SK-N-MC (cell line): ENCODE results near the gene NAT16.
"Not testable (repeated sequence)": the region's sequence is repeated elsewhere in the genome, so short reads cannot be mapped to it uniquely, and the experiment has no call there.

Experiments
- DNase-seq: peaks from one replicate; pipeline ENCODE4 v3.0.0-alpha.2; 2011; ENCODE audit warnings: low read depth, low spot score
- H3K27ac ChIP-seq: fragments of 200-600 bp; sonication (generic); 2 replicates; pipeline ENCODE4 v1.5.1; 2016; ENCODE audit warnings: mixed run types
- H3K36me3 ChIP-seq: fragments of 200-600 bp; sonication (generic); 2 replicates; pipeline ENCODE4 v1.6.1; 2017; ENCODE audit warnings: antibody characterized with exemption, low read length, mixed read lengths; ENCODE audit not compliant: insufficient read depth
- H3K4me3 ChIP-seq: fragments of 200-600 bp; sonication (generic); 2 replicates; pipeline ENCODE4 v1.5.1; 2016
- H3K9ac ChIP-seq: fragments of 200-600 bp; sonication (generic); 2 replicates; pipeline ENCODE4 v1.8.0; 2017; ENCODE audit warnings: mixed run types, mixed read lengths; ENCODE audit not compliant: insufficient read length
- H3K9me3 ChIP-seq: fragments of 200-600 bp; sonication (generic); 2 replicates; pipeline ENCODE4 v1.6.1; 2017; ENCODE audit warnings: low read depth, mild to moderate bottlenecking, antibody characterized with exemption, low read length, moderate library complexity, mixed read lengths
- EZH2 ChIP-seq: fragments of 200-600 bp; sonication (generic); IDR thresholded peaks from one replicate; pipeline ENCODE4 v1.6.1; 2017; ENCODE audit warnings: antibody characterized with exemption
- FOXP2 ChIP-seq: optimal IDR thresholded peaks from 2 replicates; pipeline ENCODE3; 2011; ENCODE audit warnings: mild to moderate bottlenecking, moderate library complexity; ENCODE audit not compliant: insufficient read depth; ENCODE audit errors: extremely low read length, control extremely low read depth
- POLR2AphosphoS5 ChIP-seq: IDR thresholded peaks from 2 replicates; pipeline ENCODE4 v1.6.1; 2012; ENCODE audit warnings: mild to moderate bottlenecking, low read depth, low read length, borderline replicate concordance

NAT16 gene

DNA sequence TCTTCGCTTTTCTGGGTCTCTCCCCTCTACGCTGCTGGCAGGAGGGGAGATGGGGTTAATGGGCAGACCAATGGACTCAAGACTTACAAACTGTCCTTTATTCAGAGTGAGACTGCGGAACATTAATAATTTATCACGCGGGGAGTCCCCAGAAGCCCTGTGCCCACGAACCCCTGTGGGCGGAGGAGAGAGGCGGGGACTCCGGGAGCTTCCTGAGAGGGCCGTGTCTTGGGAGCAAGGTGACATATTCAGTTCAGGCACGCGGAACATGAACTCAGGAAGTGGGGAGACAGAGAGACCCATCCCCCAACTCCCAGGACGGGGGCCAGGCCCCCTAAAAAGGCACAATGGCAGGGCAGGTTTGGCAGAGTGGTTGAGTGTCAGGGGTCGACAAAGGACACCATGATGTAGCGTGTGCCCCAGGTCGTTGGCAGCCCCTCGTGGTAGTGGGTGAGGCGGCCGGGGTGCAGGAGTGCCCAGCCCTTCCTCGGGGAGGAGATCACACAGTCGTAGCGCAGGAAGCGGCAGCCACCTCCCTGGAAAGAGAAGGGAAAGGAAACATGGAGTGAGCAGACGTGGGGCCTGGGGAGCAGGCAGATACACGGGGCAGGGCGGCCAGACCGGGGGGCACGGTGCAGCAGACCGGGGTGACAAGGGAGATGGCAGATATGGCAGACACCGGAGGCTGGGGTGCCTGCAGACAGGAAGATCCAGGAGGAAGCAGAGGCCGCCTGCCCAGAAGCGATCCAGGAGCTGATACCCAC is 26.0 kb upstream of the NAT16 start:
- Histone ChIP-seq H3K36me3 (peaks cover 4% of the 10 kb centered on the region; the same call in 1 of the 2 replicates), H3K9me3 (no peaks in the 10 kb centered on the region), H3K4me3 (no peak overlapping the region), H3K27ac (no peak overlapping the region), H3K9ac (no peak overlapping the region)
- TF ChIP-seq POLR2AphosphoS5: no peak
- TF ChIP-seq FOXP2: no peak
- no peak for TF ChIP-seq EZH2
- DNase-seq: no peak

DNA sequence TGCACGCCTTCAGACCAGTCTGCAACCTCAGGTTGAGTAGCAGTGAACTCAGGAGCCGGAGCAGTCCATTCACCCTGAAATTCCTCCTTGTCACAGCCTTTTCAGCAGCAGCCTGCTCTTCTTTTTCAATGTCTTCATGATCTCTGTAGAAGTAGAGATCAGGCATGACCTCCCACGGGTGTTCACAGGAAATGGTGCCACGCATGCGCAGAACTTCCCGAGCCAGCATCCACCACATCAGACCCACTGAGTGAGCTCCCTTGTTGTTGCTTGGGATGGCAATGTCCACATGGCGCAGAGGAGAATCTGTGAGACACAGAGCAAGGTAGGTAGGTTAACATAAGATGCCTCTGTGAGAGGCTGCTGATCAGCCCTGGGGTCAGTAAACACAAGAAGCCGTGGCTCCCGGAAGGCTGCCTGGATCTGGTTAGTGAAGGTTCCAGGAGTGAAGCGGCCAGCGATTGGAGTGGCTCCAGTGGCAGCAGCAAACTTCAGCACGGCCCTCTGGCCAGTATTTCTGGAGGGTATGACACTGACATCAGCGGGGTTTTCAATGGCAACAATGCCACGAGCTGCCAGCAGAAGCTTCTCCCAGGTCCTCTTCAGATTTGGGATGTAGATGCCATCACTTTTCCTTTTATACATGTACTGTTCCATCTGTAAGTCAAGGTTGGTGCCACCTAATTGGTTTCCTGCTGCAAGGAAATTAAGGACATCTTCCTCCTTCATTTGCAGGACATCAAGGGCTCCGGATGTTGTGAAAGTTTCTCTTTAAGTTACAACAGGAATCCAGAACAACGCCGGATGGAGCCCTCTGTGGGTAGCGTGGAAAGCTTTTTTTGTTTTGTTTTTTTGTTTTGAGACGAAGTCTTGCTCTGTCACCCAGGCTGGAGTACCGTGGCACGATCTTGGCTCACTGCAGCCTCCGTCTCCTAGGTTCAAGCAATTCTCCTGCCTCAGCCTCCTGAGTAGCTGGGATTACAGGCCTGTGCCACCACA is 23.9 kb upstream of the NAT16 start:
- DNase-seq, H3K4me3 ChIP-seq, H3K27ac ChIP-seq, H3K9ac ChIP-seq, H3K36me3 ChIP-seq, H3K9me3 ChIP-seq: not testable (repeated sequence)

DNA sequence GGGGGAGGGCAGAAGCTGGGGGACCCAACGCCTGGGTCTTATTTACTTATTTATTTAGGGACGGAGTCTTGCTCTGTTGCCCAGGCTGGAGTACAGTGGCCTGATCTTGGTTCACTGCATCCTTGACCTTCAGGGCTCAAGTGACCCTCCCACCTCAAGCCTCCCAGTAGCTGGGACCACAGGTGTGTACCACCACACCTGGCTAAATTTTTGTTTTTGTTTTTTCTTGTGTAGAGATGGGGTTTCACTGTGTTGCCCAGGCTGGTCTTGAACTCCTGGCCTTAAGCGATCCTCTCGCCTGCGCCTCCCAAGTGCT is 22.5 kb upstream of the NAT16 start:
- Histone ChIP-seq H3K9me3 (no peaks in the 10 kb centered on the region), H3K9ac (no peak overlapping the region), H3K27ac (no peak overlapping the region), H3K36me3 (no peaks in the 10 kb centered on the region), H3K4me3 (no peak overlapping the region)
- no peak for TF ChIP-seq FOXP2
- TF ChIP-seq POLR2AphosphoS5: no peak
- no peak for TF ChIP-seq EZH2
- no peak for DNase-seq

DNA sequence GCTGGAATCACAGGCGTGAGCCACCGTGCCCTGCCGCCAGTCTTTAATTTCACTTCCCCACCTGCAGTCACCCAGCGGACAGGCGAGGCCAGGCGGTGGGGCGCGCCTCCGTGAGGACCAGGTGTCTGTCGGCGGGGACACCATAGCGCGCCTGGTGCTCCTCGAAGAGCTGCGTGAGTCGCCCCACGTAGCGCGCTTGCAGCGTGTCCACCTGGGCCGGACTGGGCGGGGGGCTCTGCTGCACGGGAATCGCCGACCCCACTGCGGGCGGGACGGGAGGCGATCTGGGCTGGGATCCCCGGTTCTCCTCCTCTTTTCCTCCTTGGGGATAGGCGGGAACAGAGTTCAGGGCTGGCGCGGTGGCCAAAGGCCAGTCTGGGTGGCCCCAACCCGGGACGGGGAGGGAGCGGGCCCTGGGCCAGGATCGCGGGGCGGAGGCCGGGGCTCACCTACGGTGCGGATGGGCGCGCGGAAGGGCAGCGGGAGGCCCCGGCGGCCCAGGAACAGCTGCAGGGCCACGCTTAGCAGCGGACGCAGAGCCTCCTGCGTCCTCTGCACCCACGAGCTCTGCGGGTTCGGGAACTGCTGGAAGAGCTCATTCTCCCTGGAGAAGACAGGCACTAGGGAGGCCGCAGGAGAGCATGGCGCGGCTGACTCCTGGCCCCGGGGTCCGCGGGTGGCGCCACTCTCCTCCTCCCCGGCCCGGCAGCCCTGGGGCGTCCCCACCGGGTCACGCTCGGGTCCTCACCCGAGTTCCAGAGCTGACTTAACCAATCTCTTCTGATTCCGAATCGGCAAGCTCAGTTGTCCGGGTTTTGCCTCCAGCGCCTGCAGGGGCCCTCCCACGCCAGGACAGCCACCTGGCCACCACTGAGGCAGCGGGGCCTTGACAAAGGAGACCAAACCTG is 21.9 kb upstream of the NAT16 start:
- Histone ChIP-seq H3K9ac (no peak overlapping the region), H3K9me3 (no peaks in the 10 kb centered on the region), H3K27ac (no peak overlapping the region), H3K36me3 (no peaks in the 10 kb centered on the region), H3K4me3 (no peak overlapping the region)
- no peak for DNase-seq
- no peak for TF ChIP-seq POLR2AphosphoS5
- TF ChIP-seq FOXP2: no peak
- no peak for TF ChIP-seq EZH2

DNA sequence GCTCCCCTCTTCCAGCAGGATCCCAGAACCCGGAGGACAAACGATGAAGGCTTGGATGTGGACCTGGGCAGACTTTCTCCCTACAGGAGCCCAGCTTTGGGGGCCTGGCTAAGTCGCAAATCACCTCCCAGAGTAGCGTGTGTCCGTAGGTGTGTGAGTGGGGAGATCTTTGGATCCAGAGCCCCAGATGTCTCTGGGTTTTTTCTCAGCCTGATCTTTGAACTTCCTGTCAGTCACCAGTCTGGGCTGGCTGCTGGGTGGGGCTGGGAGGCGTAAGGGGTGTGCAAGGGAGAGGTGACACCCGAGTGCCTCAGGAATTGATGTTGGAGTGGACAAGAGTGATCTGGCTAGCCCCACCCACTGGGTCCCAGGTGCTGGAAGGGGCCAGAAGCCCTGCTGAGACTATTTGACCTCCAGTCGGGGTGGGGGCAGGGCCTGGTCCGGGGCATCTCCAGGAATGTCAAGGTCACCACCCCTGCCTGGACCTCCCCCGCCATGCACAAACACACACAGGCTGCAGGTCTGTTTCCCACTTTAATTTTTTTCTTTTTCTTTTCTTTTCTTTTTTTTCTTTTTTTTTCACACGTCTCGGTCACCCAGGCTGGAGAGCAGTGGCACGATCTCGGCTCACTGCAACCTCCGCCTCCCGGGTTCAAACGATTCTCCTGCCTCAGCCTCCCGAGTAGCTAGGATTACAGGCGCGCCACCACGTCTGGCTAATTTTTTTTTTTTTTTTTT is 20.9 kb upstream of the NAT16 start, which contains the start of gene MOGAT3:
Gene MOGAT3 (minus strand): TSS at position 175 of the 738 bp plus-strand sequence. CDS start 182 bp downstream, outside the sequence.
- Histone ChIP-seq H3K4me3 (no peak within 1 kb of the TSS), H3K9me3 (no peaks in the 10 kb centered on the region), H3K9ac (no peak within 1 kb of the TSS), H3K36me3 (no peaks in the 10 kb centered on the region), H3K27ac (no peak within 1 kb of the TSS)
- TF ChIP-seq POLR2AphosphoS5 (no peak), EZH2 (no peak), FOXP2 (no peak)
- no peak for DNase-seq

DNA sequence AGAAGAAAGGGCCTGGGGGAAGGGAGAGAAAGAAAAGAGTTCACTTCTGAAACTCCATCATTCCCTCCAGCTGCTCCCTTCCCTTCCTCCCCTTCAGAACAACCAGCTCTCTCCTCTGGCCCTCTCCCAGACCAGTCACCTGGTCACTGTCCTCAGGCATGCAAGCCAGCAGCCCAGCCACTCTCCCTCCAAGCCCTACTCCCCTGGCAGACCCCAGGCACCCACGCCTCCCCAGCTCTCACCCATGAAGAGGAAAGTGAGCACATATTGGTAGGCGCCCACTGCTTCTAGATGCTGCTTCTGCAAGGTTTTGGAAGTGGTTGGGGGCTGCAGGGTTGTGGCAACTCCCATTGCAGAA is 20.4 kb upstream of the NAT16 start:
- H3K27ac ChIP-seq: no peak overlapping the region
- no peaks in the 10 kb centered on the region for H3K9me3 ChIP-seq
- no peak for DNase-seq
- no peak overlapping the region for H3K9ac ChIP-seq
- H3K4me3 ChIP-seq: no peak overlapping the region
- TF ChIP-seq EZH2: no peak
- no peak for TF ChIP-seq FOXP2
- TF ChIP-seq POLR2AphosphoS5: no peak
- H3K36me3 ChIP-seq: no peaks in the 10 kb centered on the region

DNA sequence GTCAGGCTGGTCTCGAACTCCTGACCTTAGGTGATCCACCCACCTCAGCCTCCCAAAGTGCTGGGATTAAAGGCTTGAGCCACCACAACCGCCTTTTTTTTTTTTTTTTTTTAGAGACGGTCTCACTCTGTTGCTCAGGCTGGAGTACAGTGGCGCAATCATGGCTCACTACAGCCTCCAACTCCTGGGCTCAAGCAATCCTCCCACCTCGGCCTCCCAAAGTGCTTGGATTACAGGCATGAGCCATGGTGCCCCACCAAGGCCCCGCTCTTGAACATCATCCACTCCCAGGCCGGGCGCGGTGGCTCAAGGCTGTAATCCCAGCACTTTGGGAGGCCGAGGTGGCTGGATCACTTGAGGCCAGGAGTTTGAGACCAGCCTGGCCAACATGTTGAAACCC is 19.4 kb upstream of the NAT16 start:
- H3K36me3 ChIP-seq, DNase-seq, H3K9ac ChIP-seq, H3K4me3 ChIP-seq, H3K9me3 ChIP-seq, H3K27ac ChIP-seq: not testable (repeated sequence)

DNA sequence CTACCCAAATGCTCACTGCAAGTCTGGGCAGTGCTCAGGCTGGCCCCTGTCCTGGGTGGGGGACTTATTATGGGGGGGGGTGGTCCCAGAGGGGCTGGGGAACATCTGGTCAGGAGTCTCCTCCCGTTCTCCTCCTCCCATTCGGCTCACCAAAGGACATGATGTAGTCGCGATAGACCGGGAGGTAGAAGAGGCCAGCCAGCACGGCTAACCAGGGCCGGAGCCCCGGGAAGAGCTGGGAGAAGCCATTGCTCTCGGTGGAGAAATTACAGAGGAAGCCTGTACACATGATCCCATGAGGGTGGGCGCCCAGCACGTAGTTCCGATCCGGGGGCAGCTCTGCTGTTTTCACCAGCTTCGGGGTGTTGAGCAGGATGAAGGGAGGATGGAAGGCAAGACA is 18.4 kb upstream of the NAT16 start:
- Histone ChIP-seq H3K27ac (no peak overlapping the region), H3K9me3 (no peaks in the 10 kb centered on the region), H3K36me3 (no peaks in the 10 kb centered on the region), H3K4me3 (no peak overlapping the region), H3K9ac (no peak overlapping the region)
- no peak for DNase-seq
- TF ChIP-seq FOXP2 (no peak), EZH2 (no peak), POLR2AphosphoS5 (no peak)

DNA sequence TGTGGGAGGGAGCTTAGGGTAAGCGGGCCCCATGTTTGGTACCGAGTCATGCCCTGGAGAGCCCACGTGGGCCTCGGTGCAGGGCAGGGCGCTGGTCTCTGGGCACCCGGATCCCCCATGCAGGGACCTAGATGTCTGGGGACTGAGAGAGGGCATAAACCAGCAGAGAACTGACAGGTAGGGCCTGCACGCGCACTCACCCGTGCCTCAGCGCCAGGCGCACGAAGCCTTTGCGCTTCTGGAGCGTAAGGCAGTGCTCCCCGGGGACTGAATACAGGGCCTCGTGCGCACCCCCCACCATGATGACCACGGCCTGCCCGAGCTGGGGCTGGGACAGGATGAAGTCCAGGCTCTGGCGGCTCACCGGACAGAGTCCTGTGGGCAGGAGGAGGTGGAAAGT is 17.9 kb upstream of the NAT16 start:
- no peak for DNase-seq
- H3K4me3 ChIP-seq: no peak overlapping the region
- H3K27ac ChIP-seq: no peak overlapping the region
- no peak overlapping the region for H3K9ac ChIP-seq
- no peaks in the 10 kb centered on the region for H3K36me3 ChIP-seq
- H3K9me3 ChIP-seq: no peaks in the 10 kb centered on the region
- no peak for TF ChIP-seq POLR2AphosphoS5
- TF ChIP-seq FOXP2: no peak
- TF ChIP-seq EZH2: no peak
